Adipose tissue (tissue), 3 donors: ENCODE data around the gene ARFGAP1. TPM values are rescaled to one million over a fixed set of nuclear protein-coding genes. Genes with fewer than 3 reads are reported as not detected.
"Not testable (repeated sequence)": the region's sequence is repeated elsewhere in the genome, so short reads cannot be mapped to it uniquely, and the experiment has no call there.

Source experiments
- H3K27ac ChIP-seq: one replicate; pipeline ENCODE4 v1.5.1; 2013; ENCODE audit warnings: low read depth, low read length
- WGBS, 3 donors: extraction: QIAGEN DNeasy Blood & Tissue Kit; methylation state at CpG; one replicate each; pipeline ENCODE4 v1.1.7; 2013; 5-methylcytosine and 5-hydroxymethylcytosine counted together
- polyA plus RNA-seq, 3 donors: library from polyadenylated mRNA; stranded (reverse); fragments of 200-250 nt; gene quantifications; one replicate each; pipeline ENCODE4 v1.2.3, GENCODE V29; 2013
- donor health status: healthy with polysubstance abuse.
- donor health status: Bipolar disorder and iron deficiency.
- donor health status: healthy.

The ARFGAP1 gene
- polyA plus RNA-seq, 3 donors, result 41.9 to 55.0 (median 50.8) TPM

DNA sequence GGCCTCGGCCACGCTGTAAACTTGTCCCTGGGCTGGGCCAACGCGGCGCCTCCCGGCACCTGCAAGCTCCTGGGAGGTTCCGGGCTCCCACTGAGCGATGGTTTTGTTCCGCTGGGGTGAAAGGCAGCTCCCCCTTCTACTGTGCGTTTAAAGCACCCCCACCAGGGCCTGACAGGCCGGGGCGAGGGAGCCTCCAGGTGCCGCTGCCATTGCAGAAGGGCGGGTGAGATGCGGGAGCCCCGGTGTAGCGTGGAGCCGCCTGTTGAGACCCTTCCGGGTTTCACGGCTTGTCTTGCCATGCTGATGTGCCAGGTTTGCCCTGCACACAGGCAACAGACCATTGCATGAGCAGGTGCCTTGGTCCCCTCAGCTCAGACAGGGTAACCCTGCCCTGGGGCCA, 23.2 kb downstream of the ARFGAP1 start:
- no peak overlapping the region for H3K27ac ChIP-seq
- WGBS, 3 donors, result 8 to 17% (median 10%) methylated on average over 18 to 20 of the region's 20 CpGs

- WGBS, 3 donors, result 27 to 39% (median 39%) methylated on average over 18 of the region's 18 CpGs
- no peak overlapping the region for H3K27ac ChIP-seq
Measured at GRCh38 chr20:63296531-63297299, 24.1 kb downstream of the ARFGAP1 start.

DNA sequence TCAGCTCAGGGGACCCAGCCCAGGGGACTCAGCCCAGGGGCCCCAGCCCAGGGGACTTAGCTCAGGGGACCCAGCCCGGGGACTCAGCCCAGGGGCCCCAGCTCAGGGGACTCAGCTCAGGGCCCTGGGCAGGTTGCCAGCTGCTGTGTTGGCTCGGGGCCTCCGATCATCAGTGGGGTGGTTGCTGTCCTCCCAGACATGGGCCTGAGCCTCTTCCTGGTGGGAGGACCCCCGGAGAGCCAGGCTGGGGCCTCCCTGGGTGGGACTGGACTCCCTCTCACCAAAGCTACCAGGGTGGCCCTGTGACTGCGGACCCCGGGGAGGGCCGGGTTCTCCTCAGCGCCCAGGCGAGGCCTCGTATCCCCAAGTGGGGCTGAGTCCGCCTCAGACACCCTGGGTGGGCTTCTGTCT, 24.8 kb downstream of the ARFGAP1 start:
- 55 to 69% (median 61%) methylated on average over 10 to 11 of the region's 11 CpGs for WGBS, 3 donors
- no peak overlapping the region for H3K27ac ChIP-seq

DNA sequence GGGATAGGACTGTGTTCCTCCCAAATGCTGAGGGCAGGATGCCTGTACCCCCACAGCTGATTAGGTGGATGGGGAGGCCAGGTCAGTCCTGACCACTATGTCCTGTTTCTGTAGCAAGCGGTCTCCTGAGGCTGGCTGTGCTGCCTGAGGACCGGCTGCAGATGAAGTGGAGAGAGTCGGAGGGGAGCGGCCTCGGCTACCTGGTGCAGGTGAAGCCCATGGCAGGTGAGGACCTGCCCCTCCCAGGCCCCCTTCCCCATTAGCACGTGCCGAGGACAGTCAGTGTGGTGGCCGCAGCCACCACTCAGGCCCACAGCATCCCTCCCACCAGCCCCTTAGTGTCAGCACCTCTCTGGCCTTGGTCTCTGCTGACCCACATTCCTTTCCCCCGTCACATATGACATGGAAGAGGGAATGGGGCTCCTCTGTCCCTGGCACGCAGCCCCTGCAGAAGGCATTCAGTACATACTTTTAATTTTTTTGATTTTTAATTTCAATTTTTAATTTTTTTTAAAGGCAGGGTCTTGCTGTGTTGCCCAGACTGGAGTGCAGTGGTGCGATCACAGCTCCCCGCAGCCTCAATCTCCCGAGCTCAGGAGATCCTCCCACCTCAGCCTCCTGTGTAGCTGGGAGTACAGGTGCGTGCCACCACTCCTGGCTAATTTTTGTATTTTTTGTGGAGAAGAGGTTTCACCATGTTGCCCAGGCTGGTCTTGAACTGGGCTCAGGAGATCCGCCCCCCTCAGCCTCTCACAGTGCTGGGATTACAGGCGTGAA, 25.4 kb downstream of the ARFGAP1 start:
- no peak overlapping the region for H3K27ac ChIP-seq
- WGBS, 3 donors, result 75 to 82% (median 76%) methylated on average over 15 to 16 of the region's 16 CpGs

- no peak overlapping the region for H3K27ac ChIP-seq
- WGBS, 3 donors, result 76 to 91% (median 89%) methylated on average over 17 of the region's 17 CpGs
Measured at GRCh38 chr20:63298731-63299312, 26.2 kb downstream of the ARFGAP1 start.

DNA sequence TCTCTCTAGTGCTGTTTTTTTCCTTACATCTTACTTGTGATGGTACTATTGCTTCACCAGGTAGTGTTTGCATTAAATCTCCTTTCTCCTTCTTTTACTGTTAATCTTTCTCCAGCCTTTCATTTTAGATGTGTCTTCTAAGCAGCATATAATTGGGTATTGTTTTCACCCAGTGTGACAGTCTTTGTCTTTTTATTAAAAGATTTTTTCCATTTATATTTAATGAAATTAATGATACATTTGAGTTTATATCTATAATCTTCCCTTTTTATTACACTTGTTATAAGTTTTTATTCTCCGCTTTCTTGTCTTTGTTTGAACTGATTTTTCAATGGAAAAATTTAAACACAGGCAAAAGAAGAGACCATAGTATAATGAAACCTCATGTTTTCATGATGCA, 29.1 kb downstream of the ARFGAP1 start:
- WGBS, 3 donors, result 95 to 100% (median 96%) methylated on average over 1 of the region's 1 CpG
- no peak overlapping the region for H3K27ac ChIP-seq

DNA sequence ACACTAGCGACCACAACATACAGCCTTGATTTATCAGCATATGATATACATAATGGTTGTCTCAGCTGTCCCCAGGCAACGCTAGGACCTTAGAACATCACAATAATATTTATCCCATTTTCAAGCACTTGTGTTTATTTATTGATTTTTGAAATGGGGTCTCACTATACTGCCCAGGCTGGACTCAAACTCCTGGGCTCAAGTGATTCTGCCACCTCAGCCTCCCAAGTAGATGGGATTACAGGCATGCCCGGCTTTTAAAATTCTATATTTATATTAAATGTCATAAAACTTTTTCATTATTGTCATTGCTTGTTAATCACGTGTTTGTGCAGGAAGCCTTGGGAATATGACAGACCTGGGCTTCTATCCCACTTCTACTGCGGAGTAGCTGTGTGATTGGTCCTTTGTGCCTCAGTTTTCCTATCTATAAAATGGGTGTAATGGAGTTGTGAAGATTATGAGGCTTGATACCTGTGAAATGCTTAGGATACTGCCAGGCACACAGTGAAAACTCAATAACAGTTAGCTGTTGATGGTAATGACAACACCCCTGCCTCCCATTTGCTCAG, 30.6 kb downstream of the ARFGAP1 start:
- no peak overlapping the region for H3K27ac ChIP-seq
- WGBS, 3 donors, result 50 to 70% (median 66%) methylated on average over 5 of the region's 5 CpGs

DNA sequence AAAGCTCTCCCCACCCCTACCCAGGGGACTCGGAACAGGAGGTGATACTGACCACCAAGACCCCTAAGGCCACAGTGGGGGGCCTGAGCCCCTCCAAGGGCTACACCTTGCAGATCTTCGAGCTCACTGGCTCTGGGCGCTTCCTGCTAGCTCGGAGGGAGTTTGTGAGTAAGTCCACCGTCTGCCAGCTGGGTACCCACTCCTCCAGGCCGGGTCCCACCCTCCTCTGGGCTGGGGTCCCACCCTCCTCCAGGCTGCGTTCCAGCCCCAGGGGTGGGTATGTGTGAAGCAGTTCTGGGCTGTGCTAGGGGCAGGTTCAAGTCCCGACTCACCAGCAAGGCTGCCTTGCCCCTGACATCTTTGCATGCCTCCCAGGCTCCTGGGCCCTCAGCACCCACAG, 32.8 kb downstream of the ARFGAP1 start:
- no peak overlapping the region for H3K27ac ChIP-seq
- WGBS, 3 donors, result 35 to 46% (median 41%) methylated on average over 8 of the region's 8 CpGs

- not testable (repeated sequence) for H3K27ac ChIP-seq
- WGBS, 3 donors, result 73 to 74% (median 73%) methylated on average over 21 to 22 of the region's 30 CpGs
Measured at GRCh38 chr20:63305933-63306672, 33.5 kb downstream of the ARFGAP1 start.

- WGBS, 3 donors, result 75 to 82% (median 80%) methylated on average over 31 to 35 of the region's 35 CpGs
- H3K27ac ChIP-seq, result no peak overlapping the region
Measured at GRCh38 chr20:63306673-63307537, 34.3 kb downstream of the ARFGAP1 start.

DNA sequence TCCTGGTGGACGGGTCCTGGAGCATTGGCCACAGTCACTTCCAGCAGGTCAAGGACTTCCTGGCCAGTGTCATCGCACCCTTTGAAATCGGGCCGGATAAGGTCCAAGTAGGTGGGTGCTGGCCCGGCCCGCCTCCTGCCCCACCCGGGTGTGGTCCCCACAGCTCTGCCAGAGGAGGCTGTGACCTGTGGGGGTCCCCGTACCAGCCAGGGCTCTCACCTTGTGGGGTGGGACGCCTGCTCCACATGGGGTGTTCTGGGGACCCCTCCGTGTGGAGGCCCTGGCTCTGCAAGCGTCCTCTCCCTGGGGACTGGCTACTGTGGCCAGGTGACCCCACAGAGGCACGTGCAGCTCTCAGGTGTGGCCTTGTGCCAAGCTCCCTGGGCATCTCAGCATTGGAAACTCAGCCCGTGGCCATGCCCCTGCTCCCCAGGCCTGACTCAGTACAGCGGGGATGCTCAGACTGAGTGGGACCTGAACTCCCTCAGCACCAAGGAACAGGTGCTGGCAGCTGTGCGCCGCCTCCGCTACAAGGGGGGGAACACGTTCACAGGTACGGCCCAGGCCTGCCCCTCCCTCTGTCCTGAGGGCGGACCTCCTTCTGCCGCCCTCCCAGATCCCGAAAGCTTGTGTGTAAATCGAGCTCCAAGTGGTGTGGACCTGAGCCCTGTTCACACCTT, 35.1 kb downstream of the ARFGAP1 start:
- WGBS, 3 donors, result 65 to 77% (median 76%) methylated on average over 23 of the region's 23 CpGs
- no peak overlapping the region for H3K27ac ChIP-seq

- WGBS, 3 donors, result 65 to 83% (median 80%) methylated on average over 30 of the region's 30 CpGs
- no peak overlapping the region for H3K27ac ChIP-seq
Measured at GRCh38 chr20:63308218-63308911, 35.8 kb downstream of the ARFGAP1 start.

GRCh38 chr20:63309261-63310071, 36.9 kb downstream of the ARFGAP1 start:
- 28 to 29% (median 28%) methylated on average over 35 of the region's 35 CpGs for WGBS, 3 donors
- H3K27ac ChIP-seq, result no peak overlapping the region

DNA sequence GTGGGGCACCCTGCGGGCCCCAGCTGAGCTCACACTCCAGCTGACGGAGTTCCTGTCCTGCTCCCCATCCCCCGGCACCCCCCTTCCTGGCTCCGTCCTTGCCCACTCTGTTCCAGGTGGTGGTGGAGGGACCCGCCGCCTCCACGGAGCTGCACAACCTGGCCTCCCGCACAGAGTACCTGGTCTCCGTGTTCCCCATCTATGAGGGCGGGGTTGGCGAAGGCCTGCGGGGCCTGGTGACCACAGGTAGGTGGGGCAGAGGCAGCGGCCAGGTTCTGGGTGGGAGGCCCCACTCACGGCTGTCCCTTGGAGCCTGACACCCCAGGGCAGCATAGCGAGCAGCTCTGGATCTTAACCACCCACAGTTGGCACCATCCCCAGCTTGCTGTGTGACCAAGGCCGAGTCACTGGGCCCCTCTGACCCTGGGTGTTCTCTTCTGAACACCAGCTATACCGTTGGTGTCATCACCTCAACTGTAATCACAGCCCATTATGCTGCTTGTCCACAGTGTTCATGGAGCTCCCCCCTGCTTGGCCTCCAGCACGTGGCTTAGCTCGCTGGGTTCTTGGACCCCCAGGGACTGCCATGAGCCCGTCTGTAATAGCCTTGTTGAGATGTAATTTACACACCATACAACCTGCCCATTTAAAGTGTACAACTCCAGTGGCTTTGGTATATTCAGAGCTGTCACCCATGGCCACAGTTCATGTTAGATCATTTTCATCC, 37.8 kb downstream of the ARFGAP1 start:
- WGBS, 3 donors, result 55 to 73% (median 71%) methylated on average over 19 to 20 of the region's 20 CpGs
- no peak overlapping the region for H3K27ac ChIP-seq

GRCh38 chr20:63311186-63311832, 38.7 kb downstream of the ARFGAP1 start:
- H3K27ac ChIP-seq, result no peak overlapping the region
- 80 to 91% (median 81%) methylated on average over 27 to 29 of the region's 29 CpGs for WGBS, 3 donors
